K562 (cell line): ENCODE data around the gene GASK1A. TPM values are rescaled to one million over a fixed set of nuclear protein-coding genes. Genes with fewer than 3 reads are reported as not detected.

Source experiments
- AFF4 ChIP-seq: sonication (generic); formaldehyde crosslinking; IDR thresholded peaks from 2 replicates; pipeline ENCODE4 v1.8.0; 2023; ENCODE audit warnings: mild to moderate bottlenecking, missing genetic modification reagents
- GABPA ChIP-seq: fragments of 200-800 bp; sonication (Bioruptor generic); conservative IDR thresholded peaks from 2 replicates; pipeline ENCODE4 v1.6.1; 2016; ENCODE audit warnings: low read depth, missing genetic modification characterization, missing compliant biosample characterization
- HDAC3 ChIP-seq: fragments of 450-650 bp; IDR thresholded peaks from 2 replicates; pipeline ENCODE4 v1.6.1; 2018; ENCODE audit warnings: borderline replicate concordance, mild to moderate bottlenecking, moderate library complexity; ENCODE audit not compliant: partially characterized antibody
- KDM5B ChIP-seq: fragments of 200-600 bp; sonication (generic); IDR thresholded peaks from 2 replicates; pipeline ENCODE4 v1.6.1; 2012; ENCODE audit warnings: low read depth, mild to moderate bottlenecking, moderate library complexity, low read length, control low read depth, inconsistent platforms; ENCODE audit not compliant: insufficient replicate concordance
- NFE2 ChIP-seq: IDR thresholded peaks from 2 replicates; pipeline ENCODE4 v1.6.1; 2014; ENCODE audit warnings: antibody characterized with exemption, low read depth
- TARDBP ChIP-seq: fragments of 450-650 bp; IDR thresholded peaks from 2 replicates; pipeline ENCODE4 v1.6.1; 2016
- TEAD2 ChIP-seq: fragments of 450-650 bp; IDR thresholded peaks from 2 replicates; pipeline ENCODE4 v1.6.1; 2016; ENCODE audit warnings: missing genetic modification characterization, control low read depth, missing compliant biosample characterization
- polyA plus RNA-seq, 8 experiments: library from polyadenylated mRNA; depleted of rRNA in 4 of 8; stranded (reverse) in 5 of 8; unstranded in 3 of 8; fragments of >200 nt; fragmentation: Nextera tagmentation in 2 of 8; fragmentation: Illumina TruSeq in 1 of 8; extraction: Ambion mirVana in 2 of 8; extraction: Trizol in 1 of 8; gene quantifications; 2 replicates each; pipeline versions ENCODE4 v1.2.1 to v1.2.3, GENCODE V29; 2011 to 2014; ENCODE audit warnings: inconsistent platforms in 1 of 8, missing spikeins in 1 of 8
- total RNA-seq, 7 experiments: library from RNA; depleted of rRNA in 6 of 7; stranded (reverse); fragments of >200 nt in 6 of 7; fragmentation: Illumina TruSeq in 2 of 7; extraction: Trizol in 2 of 7; gene quantifications; 2 replicates each; pipeline versions ENCODE4 v1.2.1 to v1.2.3, GENCODE V29; 2011 to 2021; ENCODE audit warnings: low replicate concordance in 1 of 7
- TF ChIP-seq, protein P1 (sequence below), 2 experiments: fragments of 450-650 bp in 1 of 2; sonication (generic) in 1 of 2; formaldehyde crosslinking in 1 of 2; IDR thresholded peaks; 2 replicates each; pipeline versions ENCODE4 v1.7.1 to v1.9.0; 2016 to 2022; ENCODE audit warnings: inconsistent platforms in 1 of 2, mild to moderate bottlenecking in 1 of 2, missing genetic modification reagents in 1 of 2

The GASK1A gene
- total and polyA plus RNA-seq, 9 of the 15 experiments (the other 6 are each of a cell fraction or from before 2014, with no cell fraction given), result 0.04 to 0.11 (median 0.05) TPM; not detected in 5

DNA sequence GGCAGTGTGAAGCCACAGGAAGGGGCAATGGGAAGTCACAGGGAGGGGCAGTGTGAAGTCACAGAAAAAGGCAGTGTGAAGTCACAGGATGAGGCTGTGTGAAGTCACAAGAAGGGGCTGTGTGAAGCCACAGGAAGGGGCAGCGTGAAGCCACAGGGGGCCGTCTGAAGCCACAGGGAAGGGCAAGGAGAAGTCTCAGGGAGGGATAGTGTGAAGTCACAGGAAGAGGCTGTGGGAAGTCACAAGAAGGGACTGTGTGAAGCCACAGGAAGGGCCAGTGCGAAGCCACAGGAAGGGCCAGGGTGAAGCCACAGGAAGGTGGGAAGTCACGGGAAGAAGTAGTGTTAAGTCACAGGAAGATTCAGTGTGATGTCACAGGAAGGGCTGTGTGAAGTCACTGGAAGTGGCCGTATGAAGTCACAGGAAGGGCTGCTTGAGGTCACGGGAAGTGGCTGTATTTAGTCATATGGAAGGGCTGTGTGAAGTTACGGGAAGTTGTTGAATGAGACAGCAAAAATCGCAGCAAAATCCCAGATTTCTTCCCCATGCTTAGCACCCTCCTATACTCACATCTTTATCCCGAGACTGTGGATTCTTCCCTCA lies 38.6 kb downstream of the GASK1A start (continued):
- peak; percentile 57 for TF ChIP-seq GABPA
- TF ChIP-seq, protein P1, sequence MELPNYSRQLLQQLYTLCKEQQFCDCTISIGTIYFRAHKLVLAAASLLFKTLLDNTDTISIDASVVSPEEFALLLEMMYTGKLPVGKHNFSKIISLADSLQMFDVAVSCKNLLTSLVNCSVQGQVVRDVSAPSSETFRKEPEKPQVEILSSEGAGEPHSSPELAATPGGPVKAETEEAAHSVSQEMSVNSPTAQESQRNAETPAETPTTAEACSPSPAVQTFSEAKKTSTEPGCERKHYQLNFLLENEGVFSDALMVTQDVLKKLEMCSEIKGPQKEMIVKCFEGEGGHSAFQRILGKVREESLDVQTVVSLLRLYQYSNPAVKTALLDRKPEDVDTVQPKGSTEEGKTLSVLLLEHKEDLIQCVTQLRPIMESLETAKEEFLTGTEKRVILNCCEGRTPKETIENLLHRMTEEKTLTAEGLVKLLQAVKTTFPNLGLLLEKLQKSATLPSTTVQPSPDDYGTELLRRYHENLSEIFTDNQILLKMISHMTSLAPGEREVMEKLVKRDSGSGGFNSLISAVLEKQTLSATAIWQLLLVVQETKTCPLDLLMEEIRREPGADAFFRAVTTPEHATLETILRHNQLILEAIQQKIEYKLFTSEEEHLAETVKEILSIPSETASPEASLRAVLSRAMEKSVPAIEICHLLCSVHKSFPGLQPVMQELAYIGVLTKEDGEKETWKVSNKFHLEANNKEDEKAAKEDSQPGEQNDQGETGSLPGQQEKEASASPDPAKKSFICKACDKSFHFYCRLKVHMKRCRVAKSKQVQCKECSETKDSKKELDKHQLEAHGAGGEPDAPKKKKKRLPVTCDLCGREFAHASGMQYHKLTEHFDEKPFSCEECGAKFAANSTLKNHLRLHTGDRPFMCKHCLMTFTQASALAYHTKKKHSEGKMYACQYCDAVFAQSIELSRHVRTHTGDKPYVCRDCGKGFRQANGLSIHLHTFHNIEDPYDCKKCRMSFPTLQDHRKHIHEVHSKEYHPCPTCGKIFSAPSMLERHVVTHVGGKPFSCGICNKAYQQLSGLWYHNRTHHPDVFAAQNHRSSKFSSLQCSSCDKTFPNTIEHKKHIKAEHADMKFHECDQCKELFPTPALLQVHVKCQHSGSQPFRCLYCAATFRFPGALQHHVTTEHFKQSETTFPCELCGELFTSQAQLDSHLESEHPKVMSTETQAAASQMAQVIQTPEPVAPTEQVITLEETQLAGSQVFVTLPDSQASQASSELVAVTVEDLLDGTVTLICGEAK (IDR thresholded peaks at IDR 0.05), result peak; percentile 72; the same call in 1 of the 2 replicates
- TF ChIP-seq, protein P1 (CRISPR knock-in tag; IDR thresholded peaks at IDR 0.05), result no peak
- TF ChIP-seq HDAC3, result no peak
- TF ChIP-seq NFE2, result peak; percentile 44; the same call in 1 of the 2 replicates
- TF ChIP-seq TARDBP, result no peak
- no peak for TF ChIP-seq KDM5B
- TF ChIP-seq AFF4, result no peak
- no peak for TF ChIP-seq TEAD2 (tag)
